H9 (cell line): ENCODE results near the gene KRT31. TPM values are rescaled to one million over a fixed set of nuclear protein-coding genes. Genes with fewer than 3 reads are reported as not detected.
A peak's percentile ranks its signal among the peaks of the same experiment; 100 is the strongest.

Experiments used
- DNase-seq: peaks from one replicate; pipeline ENCODE4 v3.0.0-alpha.2; 2017
- H2AFZ ChIP-seq: one replicate; pipeline ENCODE4 v1.6.1; 2013; ENCODE audit warnings: mild to moderate bottlenecking, low read length, control low read depth, moderate library complexity
- H2AK5ac ChIP-seq: 2 replicates; pipeline ENCODE4 v1.6.1; 2013; ENCODE audit warnings: low read length, control low read depth, mixed read lengths; ENCODE audit not compliant: insufficient read length
- H2BK120ac ChIP-seq: one replicate; pipeline ENCODE4 v1.6.1; 2013; ENCODE audit warnings: low read depth, mild to moderate bottlenecking, low read length, control low read depth, inconsistent platforms; ENCODE audit not compliant: poor library complexity, severe bottlenecking
- H2BK12ac ChIP-seq: 2 replicates; pipeline ENCODE4 v1.6.1; 2013; ENCODE audit warnings: low read length, control low read depth, mixed read lengths, low read depth; ENCODE audit not compliant: insufficient read length
- H2BK15ac ChIP-seq: 2 replicates; pipeline ENCODE4 v1.6.1; 2013; ENCODE audit warnings: low read depth, low read length, control low read depth
- H2BK20ac ChIP-seq: one replicate; pipeline ENCODE4 v1.6.1; 2013; ENCODE audit warnings: low read depth, mild to moderate bottlenecking, low read length, control low read depth, inconsistent platforms; ENCODE audit not compliant: poor library complexity, severe bottlenecking
- H2BK5ac ChIP-seq: 2 replicates; pipeline ENCODE4 v1.6.1; 2013; ENCODE audit warnings: low read length, control low read depth, mixed read lengths; ENCODE audit not compliant: insufficient read length
- H3K14ac ChIP-seq: 2 replicates; pipeline ENCODE4 v1.6.1; 2013; ENCODE audit warnings: low read length, control low read depth; ENCODE audit not compliant: insufficient read depth
- H3K18ac ChIP-seq: 2 replicates; pipeline ENCODE4 v1.6.1; 2013; ENCODE audit warnings: low read depth, mild to moderate bottlenecking, mixed read lengths, low read length, control low read depth; ENCODE audit not compliant: insufficient read length
- H3K23ac ChIP-seq: 2 replicates; pipeline ENCODE4 v1.6.1; 2013; ENCODE audit warnings: low read length, control low read depth, mixed read lengths, low read depth; ENCODE audit not compliant: insufficient read length
- H3K23me2 ChIP-seq: 2 replicates; pipeline ENCODE4 v1.6.1; 2013; ENCODE audit warnings: low read depth, mild to moderate bottlenecking, mixed read lengths, low read length, control low read depth; ENCODE audit not compliant: insufficient read length, poor library complexity, severe bottlenecking
- H3K27ac ChIP-seq: 2 replicates; pipeline ENCODE4 v1.5.1; 2013; ENCODE audit warnings: low read length, control low read depth, mixed read lengths, low read depth; ENCODE audit not compliant: insufficient read length
- H3K27me3 ChIP-seq: 2 replicates; pipeline ENCODE4 v1.6.1; 2013; ENCODE audit warnings: low read length, control low read depth, inconsistent platforms; ENCODE audit not compliant: insufficient read depth
- H3K4ac ChIP-seq: 2 replicates; pipeline ENCODE4 v1.6.1; 2013; ENCODE audit warnings: low read depth, mild to moderate bottlenecking, control low read depth, inconsistent platforms, low read length, moderate library complexity
- H3K4me1 ChIP-seq: 2 replicates; pipeline ENCODE4 v1.6.1; 2013; ENCODE audit warnings: low read length, control low read depth, inconsistent platforms; ENCODE audit not compliant: insufficient read depth
- H3K4me2 ChIP-seq: 2 replicates; pipeline ENCODE4 v1.6.1; 2013; ENCODE audit warnings: low read length, control low read depth, mixed read lengths; ENCODE audit not compliant: insufficient read length, insufficient read depth
- H3K56ac ChIP-seq: 2 replicates; pipeline ENCODE4 v1.6.1; 2013; ENCODE audit warnings: low read depth, mild to moderate bottlenecking, mixed read lengths, low read length, control low read depth; ENCODE audit not compliant: insufficient read length
- H3K79me1 ChIP-seq: 2 replicates; pipeline ENCODE4 v1.6.1; 2013; ENCODE audit warnings: low read depth, mild to moderate bottlenecking, moderate library complexity, low read length, control low read depth, inconsistent platforms; ENCODE audit not compliant: insufficient read depth, poor library complexity, severe bottlenecking
- H3K79me2 ChIP-seq: 2 replicates; pipeline ENCODE4 v1.6.1; 2013; ENCODE audit warnings: low read length, control low read depth, inconsistent platforms; ENCODE audit not compliant: insufficient read depth
- H3K9ac ChIP-seq: 2 replicates; pipeline ENCODE4 v1.6.1; 2013; ENCODE audit warnings: low read length, control low read depth, mixed read lengths; ENCODE audit not compliant: insufficient read length; ENCODE audit errors: extremely low read depth
- H3K9me3 ChIP-seq: one replicate; pipeline ENCODE4 v1.6.1; 2013; ENCODE audit warnings: low read depth, low read length, inconsistent platforms; ENCODE audit not compliant: control insufficient read depth
- H3T11ph ChIP-seq: one replicate; pipeline ENCODE4 v1.6.1; 2013; ENCODE audit warnings: mild to moderate bottlenecking, low read length, control low read depth, inconsistent platforms
- H4K20me1 ChIP-seq: one replicate; pipeline ENCODE4 v1.6.1; 2013; ENCODE audit not compliant: control insufficient read depth, insufficient read length, insufficient read depth
- H4K5ac ChIP-seq: 2 replicates; pipeline ENCODE4 v1.6.1; 2013; ENCODE audit warnings: low read depth, mild to moderate bottlenecking, mixed read lengths, low read length, control low read depth; ENCODE audit not compliant: insufficient read length
- H4K8ac ChIP-seq: replicated peaks from 2 replicates; pipeline ENCODE4 v1.6.1; 2013; ENCODE audit warnings: low read length, control low read depth, mixed read lengths, low read depth; ENCODE audit not compliant: insufficient read length
- H4K91ac ChIP-seq: 2 replicates; pipeline ENCODE4 v1.6.1; 2013; ENCODE audit warnings: low read depth, mild to moderate bottlenecking, moderate library complexity, mixed read lengths, low read length, control low read depth; ENCODE audit not compliant: insufficient read length
- H3K27ac Mint-ChIP-seq, 3 experiments: 2 replicates in 2 of 3; 3 replicates in 1 of 3; pipeline ENCODE4 v1.8.0; 2020 to 2021; ENCODE audit warnings: mixed read lengths in 3 of 3, mild to moderate bottlenecking in 1 of 3, moderate library complexity in 1 of 3
- H3K27me3 Mint-ChIP-seq: 2 replicates; pipeline ENCODE4 v1.8.0; 2021; ENCODE audit warnings: low read depth, mild to moderate bottlenecking, moderate library complexity, mixed read lengths
- H3K36me3 Mint-ChIP-seq, 3 experiments: 2 replicates in 2 of 3; 3 replicates in 1 of 3; pipeline ENCODE4 v1.8.0; 2020 to 2021; ENCODE audit warnings: low read depth in 3 of 3, mixed read lengths in 3 of 3; ENCODE audit not compliant: insufficient read depth in 1 of 3
- H3K4me1 Mint-ChIP-seq, 2 experiments: 2 replicates each; pipeline ENCODE4 v1.8.0; 2020; ENCODE audit warnings: mixed read lengths in 2 of 2
- H3K4me3 Mint-ChIP-seq, 2 experiments: 2 replicates in 1 of 2; 3 replicates in 1 of 2; pipeline ENCODE4 v1.8.0; 2020 to 2021; ENCODE audit warnings: mild to moderate bottlenecking in 2 of 2, mixed read lengths in 2 of 2, moderate library complexity in 1 of 2
- H3K9me3 Mint-ChIP-seq, 2 experiments: 2 replicates in 1 of 2; 3 replicates in 1 of 2; pipeline ENCODE4 v1.8.0; 2020; ENCODE audit warnings: mild to moderate bottlenecking in 2 of 2, mixed read lengths in 2 of 2, moderate library complexity in 1 of 2
- WGBS: extraction: QIAGEN DNeasy Blood & Tissue Kit; methylation state at CpG from one replicate; pipeline ENCODE4 v1.1.7; 2013; ENCODE audit warnings: missing lambda C conversion rate, low lambda C conversion rate, mixed read lengths; ENCODE audit not compliant: insufficient read length; ENCODE audit errors: extremely low coverage; 5-methylcytosine and 5-hydroxymethylcytosine counted together
- total RNA-seq: library from RNA; stranded (reverse); gene quantifications from 2 replicates; pipeline ENCODE4 v1.2.1, GENCODE V29; 2021
- TF ChIP-seq, protein P1 (sequence below): fragments of 200-600 bp; sonication (generic); conservative IDR thresholded peaks from 3 replicates; pipeline ENCODE4 v1.8.0; 2021; ENCODE audit warnings: antibody characterized with exemption, mild to moderate bottlenecking

The KRT31 gene
- total RNA-seq, 1 experiment from 2014 or later = not detected

GRCh38 chr17:41402161-41402560, 4.8 kb upstream of the KRT31 start:
- no peak overlapping the region for H3K14ac ChIP-seq
- no peak overlapping the region for H3K9ac ChIP-seq
- H3T11ph ChIP-seq = no peak overlapping the region
- no peaks in the 10 kb centered on the region for H3K79me2 ChIP-seq
- H4K5ac ChIP-seq = no peak overlapping the region
- H3K56ac ChIP-seq = no peak overlapping the region
- H3K79me1 ChIP-seq = no peaks in the 10 kb centered on the region
- H4K8ac ChIP-seq = no peak overlapping the region
- no peaks in the 10 kb centered on the region for H4K20me1 ChIP-seq
- H2BK5ac ChIP-seq = no peak overlapping the region
- no peaks in the 10 kb centered on the region for H3K9me3 ChIP-seq
- no peaks in the 10 kb centered on the region for H3K27me3 ChIP-seq
- no peak overlapping the region for H3K4me3 Mint-ChIP-seq
- H3K4me1 ChIP-seq = 0 out of 2 replicates have a peak, but pooled peaks cover 2% of the 10 kb centered on the region
- no peak overlapping the region for H2BK20ac ChIP-seq
- H3K36me3 Mint-ChIP-seq = no peaks in the 10 kb centered on the region
- no peak overlapping the region for H3K27ac ChIP-seq
- no peak overlapping the region for H3K23ac ChIP-seq
- H3K4me1 Mint-ChIP-seq = peaks cover 4% of the 10 kb centered on the region in 2 experiments; a peak in 3 of 4 replicates
- peak; percentile 20 for DNase-seq
- no peaks in the 10 kb centered on the region for H3K9me3 Mint-ChIP-seq
- H3K27me3 Mint-ChIP-seq = peaks cover 6% of the 10 kb centered on the region
- no peak overlapping the region for H2BK15ac ChIP-seq
- WGBS = no CpG with 5 or more reads among the region's 5 CpGs
- no peak overlapping the region for H2BK12ac ChIP-seq
- no peak overlapping the region for H2AK5ac ChIP-seq
- TF ChIP-seq, protein P1, sequence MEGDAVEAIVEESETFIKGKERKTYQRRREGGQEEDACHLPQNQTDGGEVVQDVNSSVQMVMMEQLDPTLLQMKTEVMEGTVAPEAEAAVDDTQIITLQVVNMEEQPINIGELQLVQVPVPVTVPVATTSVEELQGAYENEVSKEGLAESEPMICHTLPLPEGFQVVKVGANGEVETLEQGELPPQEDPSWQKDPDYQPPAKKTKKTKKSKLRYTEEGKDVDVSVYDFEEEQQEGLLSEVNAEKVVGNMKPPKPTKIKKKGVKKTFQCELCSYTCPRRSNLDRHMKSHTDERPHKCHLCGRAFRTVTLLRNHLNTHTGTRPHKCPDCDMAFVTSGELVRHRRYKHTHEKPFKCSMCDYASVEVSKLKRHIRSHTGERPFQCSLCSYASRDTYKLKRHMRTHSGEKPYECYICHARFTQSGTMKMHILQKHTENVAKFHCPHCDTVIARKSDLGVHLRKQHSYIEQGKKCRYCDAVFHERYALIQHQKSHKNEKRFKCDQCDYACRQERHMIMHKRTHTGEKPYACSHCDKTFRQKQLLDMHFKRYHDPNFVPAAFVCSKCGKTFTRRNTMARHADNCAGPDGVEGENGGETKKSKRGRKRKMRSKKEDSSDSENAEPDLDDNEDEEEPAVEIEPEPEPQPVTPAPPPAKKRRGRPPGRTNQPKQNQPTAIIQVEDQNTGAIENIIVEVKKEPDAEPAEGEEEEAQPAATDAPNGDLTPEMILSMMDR = no peak
- H3K18ac ChIP-seq = no peak overlapping the region
- no peak overlapping the region for H3K4ac ChIP-seq
- H2AFZ ChIP-seq = no peak overlapping the region
- H3K27ac Mint-ChIP-seq = no peak overlapping the region
- H4K91ac ChIP-seq = no peak overlapping the region
- H3K4me2 ChIP-seq = no peak overlapping the region
- H2BK120ac ChIP-seq = no peak overlapping the region
- H3K23me2 ChIP-seq = no peaks in the 10 kb centered on the region
